Lower leg skin (tissue), 3 donors: ENCODE data around the gene ATP2B2.

Experiments
- CTCF ChIP-seq, 3 donors: fragments of 450-650 bp; IDR thresholded peaks; one replicate each; pipeline ENCODE4 v1.5.1; 2016; ENCODE audit warnings: antibody characterized with exemption in 3 of 3, mild to moderate bottlenecking in 3 of 3, moderate library complexity in 2 of 3
- POLR2A ChIP-seq, 2 donors: fragments of 450-650 bp; IDR thresholded peaks; one replicate each; pipeline ENCODE4 v1.6.1; 2016 to 2017; ENCODE audit warnings: antibody characterized with exemption in 2 of 2, mild to moderate bottlenecking in 1 of 2, moderate library complexity in 1 of 2

- TF ChIP-seq CTCF (IDR thresholded peaks at IDR 0.05) (no peak), POLR2A (IDR thresholded peaks at IDR 0.05) (no peak)
Observed at GRCh38 chr3:10467904-10468612, 37.3 kb downstream of the ATP2B2 start.
